ENCODE measurements around the gene E4F1.

The E4F1 gene

DNA sequence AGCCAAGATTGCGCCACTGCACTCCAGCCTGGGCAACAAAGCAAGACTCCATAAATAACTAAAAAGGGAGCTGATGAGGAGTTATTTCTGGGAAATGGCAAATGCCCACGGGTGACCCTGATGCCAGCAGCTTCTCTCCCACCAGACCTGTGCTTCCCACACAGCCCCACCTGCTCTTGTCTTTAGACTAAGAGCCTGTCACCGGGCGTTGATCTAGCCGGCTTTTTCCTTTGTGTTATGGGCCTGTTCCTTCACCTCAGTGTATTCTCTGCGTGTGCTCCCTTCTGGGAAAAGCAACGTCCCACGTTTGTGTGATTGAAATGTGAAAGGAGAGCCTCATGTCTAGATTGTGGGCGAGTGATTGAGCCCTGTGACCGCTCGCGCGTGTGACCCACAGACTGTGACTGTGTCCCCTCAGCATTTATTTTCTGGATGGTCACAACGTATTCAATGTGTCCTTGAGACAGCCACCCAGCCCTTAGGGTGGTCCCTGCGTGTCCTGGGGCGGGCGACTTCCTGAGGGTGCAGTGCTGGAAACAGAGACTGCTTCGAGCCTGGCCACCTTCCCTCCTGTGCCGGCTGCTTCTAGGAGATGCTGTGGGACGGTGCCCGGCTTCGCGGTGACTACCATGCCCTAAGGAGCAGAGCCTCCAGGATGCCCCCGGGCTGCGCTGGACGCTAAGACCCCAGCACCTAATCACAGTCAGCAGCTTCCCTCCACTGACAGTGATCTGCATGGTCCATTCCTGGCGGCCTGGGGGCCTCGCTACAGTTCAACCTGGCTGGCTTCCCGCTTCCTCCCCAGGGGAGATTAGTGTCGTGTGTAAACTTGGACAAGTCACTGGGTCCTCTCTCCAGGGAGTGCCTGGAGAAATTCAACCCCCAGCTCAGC, 52.3 kb downstream of the E4F1 start:
- no peak for DNase-seq (ENCODE audit: low read depth)

DNA sequence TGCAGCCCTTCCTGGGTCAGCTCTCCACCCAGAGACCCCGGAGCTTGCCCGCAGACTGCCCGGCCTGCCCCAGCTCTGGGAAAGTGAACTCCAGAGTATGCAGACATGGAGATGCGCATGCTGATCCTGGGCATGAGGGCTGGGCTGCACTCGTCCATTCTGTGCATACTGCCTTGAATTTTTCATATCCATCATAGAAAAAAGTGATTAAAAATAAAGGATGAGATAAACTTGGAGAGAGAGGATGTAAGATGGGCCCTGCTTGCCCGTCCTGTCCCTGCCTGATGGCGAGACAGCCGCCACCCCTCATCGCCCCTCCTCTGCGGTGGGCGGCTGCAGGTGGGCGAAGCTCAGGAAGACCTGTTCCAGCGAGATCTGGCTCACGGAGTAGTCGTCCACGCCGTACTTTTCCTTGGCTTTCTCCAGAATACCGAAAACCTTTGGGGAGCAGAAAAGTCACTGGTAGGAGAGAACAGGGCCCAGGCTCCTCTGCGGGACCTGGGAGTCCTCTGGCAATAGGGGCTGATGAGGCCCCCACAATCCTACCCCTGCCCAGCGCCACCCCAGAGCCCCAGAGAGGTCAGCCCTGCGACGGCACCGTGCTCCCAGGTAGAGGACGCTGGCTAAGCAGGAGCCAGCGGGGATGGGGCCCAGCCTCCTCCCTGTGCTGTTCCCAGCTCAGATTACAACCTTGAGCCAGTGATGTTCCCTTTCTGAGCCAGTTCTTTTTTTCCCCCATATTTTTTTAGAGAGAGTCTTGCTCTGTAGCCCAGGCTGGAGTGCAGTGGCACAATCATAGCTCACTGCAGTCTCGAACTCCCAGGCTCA, 53.2 kb downstream of the E4F1 start:
- DNase-seq (ENCODE audit: low read depth) = no peak

DNA sequence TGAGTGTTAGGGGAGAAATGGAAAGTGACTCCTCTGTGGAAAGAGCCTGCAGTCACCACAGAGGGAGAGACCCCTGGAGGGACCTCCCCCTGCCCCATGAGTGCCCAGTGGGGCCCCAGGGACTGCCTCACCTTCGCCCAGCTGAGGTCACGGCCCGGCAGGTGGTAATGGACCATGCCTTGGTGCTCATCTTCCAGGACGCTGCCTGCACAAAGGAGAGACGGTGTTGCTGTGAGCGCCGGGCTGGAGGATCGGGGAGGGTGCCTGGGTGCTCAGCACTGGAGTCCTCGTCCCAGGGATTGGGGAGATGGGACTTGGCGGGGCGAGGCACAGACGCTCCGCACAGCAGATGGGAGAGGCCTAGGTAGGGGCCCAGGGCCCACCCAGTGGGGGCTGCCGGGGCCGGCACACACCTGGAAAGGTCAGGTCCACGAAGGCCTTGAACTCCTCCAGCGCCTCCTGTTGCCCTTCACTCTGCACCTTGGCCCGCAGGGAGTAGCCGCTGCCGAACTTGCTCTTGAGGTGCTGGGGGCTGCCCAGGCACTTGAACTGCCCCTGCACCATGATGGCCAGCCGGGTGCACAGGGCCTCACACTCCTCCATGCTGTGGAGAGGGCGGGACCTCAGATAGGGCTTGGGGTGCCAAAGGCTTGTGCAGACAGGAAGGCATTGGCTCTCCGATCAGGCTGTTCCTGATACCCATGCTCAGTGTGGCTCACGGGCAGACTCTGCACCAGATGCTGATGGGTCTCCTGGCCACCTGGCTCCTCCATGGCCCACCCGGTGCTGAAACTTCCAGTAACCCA, 54.3 kb downstream of the E4F1 start:
- no peak for DNase-seq (ENCODE audit: low read depth)

DNA sequence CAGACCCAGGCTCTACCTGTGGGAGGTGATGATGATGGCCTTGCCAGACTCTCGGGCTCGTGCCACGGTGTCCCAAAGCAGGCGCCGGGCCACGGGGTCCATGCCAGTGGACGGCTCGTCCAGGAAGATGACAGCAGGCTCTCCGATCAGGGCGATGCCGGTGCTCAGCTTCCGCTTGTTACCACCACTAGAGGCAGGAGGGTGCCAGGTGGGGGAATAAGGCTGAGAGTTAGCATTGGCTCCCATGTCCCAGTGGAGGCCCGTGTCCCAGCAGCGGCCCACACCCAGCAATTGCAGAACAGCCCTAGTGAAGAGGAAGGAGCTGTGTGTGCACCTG, 54.8 kb downstream of the E4F1 start:
- DNase-seq (ENCODE audit: low read depth) = no peak

DNA sequence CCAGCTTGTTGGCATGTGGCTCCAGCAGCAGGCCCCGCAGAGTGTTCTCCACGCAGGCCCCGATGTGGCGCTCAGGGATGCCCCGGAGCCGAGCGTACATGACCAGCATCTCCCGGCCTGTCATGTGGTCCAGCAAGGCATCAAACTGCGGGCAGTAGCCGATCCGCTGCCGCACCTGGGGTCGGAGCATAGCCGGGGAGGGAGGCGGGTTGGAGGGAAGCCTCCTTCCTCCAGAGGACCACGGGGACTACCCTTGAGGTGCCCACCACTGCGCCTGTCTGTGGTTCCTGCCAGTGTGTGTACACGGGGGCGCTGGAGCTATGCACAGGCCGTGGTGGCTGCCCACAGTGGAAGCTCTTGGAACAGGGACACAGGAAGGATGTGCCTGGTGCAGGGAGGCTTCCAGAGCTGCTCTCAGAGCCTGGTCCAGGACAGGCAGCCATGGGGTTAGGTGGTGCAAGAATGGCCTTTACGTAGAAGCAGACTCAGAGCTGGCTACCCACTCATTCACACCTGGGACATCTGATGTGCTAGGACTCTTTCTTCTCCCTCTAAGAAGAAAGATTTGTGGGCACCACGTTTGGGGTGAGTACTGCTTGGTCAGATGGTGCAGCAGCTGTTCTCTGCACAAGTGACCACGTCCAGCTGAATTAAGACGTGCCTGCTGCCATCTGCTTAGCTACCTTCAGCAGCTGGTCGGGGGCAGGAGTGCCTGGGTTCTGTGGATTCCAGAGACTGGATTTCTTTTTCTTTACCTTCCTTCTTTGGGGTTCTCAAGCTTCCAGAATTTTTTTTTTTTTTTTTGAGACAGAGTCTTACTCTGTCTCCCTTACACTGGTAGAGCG, 55.8 kb downstream of the E4F1 start:
- DNase-seq (ENCODE audit: low read depth) = no peak

DNA sequence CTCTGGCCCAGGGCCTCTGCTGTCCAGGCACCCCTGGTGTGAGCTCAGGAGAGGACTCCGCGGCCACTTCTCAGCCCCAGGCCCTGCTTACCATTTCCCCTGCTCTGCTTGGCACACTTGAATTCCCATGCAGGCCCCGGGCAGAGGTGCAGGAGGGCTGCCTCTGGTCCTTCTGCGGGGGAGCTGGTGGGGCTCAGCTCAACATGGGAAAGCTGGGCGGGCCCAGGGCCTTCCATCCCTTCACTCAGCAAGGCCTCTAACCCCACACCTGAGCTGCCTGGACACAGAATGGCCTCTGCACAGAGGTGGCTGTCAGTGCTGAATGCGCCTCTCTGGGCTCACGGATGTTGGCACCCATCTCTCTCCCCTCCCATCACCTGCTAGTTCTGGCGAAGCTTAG, 57.1 kb downstream of the E4F1 start:
- DNase-seq (ENCODE audit: low read depth) = no peak

- DNase-seq (ENCODE audit: low read depth) = no peak
Measured at GRCh38 chr16:2280981-2281542, 57.7 kb downstream of the E4F1 start.

GRCh38 chr16:2282262-2282661, 58.9 kb downstream of the E4F1 start:
- DNase-seq (ENCODE audit: low read depth) = no peak

DNA sequence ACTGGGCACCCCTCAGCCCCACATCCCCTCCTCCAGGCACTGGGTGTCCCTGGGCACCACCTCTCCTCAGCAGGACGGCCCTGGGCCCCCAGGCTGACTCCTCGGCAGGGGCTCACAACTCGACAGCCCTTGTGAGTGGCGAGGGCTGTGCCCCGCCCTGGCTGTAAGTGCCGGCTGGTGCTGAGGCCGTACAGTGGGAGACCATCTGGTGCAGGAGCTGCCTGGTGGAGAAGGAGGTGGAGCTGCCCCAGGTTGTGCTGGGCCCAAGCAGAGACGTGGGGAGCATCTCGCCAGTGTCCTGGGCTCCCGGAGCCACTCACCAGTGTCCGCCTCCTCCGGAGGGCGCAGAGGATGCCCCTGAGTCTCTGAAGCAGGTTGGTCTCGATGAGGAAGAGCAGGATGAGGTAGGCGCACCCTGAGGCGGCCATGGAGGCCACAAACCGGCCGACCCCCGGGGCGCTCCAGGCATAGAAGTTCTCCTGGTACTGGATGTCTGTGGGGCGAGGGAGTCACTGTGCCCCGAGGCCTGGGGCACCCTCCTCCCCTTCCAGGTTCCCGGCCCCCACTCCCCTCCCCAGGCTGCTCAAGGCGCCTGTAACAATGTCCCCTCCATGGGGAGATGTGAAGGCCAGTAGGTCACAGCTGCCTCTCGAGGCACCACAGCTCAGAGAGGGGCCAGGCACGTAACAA, 59.6 kb downstream of the E4F1 start:
- DNase-seq (ENCODE audit: low read depth) = no peak

DNA sequence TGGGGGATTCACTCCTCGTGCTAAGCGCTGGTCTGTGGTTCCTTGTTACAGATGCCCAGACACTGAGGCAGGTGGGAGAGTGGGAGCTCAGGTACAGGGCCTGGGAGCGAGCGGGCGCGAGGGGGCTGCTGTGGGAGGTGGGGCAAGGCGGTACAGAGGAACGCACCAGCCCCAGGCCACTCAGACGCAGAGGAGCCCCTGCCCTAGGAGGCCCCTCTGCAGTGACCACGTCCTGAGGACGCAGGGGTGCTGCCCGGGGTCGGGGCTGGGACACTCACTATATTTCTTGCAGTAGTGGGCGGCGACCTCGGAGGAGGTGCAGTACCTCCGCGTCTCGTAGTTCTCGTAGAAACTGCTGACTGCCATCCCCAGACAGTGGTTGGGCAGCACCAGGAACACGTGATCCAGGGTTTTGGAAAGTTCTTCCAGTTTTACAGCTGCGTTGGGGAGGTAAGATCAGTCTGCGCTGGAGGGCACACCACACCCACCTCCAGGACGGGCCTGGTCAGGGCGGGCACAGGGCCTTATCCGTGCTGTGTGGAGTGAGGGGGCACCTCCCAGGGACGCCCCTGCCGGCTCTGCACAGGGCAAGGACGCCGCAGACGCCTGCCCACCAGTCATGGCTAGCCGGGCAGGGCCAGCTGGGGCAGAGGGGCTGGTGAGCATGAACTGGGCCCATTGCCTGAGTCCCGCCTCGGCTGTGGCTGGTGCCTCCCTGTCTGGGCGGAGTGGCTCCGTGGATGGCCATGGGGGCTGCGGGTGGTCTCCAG, 60.8 kb downstream of the E4F1 start:
- no peak for DNase-seq (ENCODE audit: low read depth)

GRCh38 chr16:2284797-2285576, 61.6 kb downstream of the E4F1 start:
- DNase-seq (ENCODE audit: low read depth) = no peak
